Measurements from ENCODE around the gene HEXD.

HEXD gene

GRCh38 chr17:82491533-82491932, 73.4 kb downstream of the HEXD start:
- Histone ChIP-seq H3K9me3 (no peaks in the 10 kb centered on the region), H3K4me1 (ENCODE audit: control insufficient read depth in 1 of 2, insufficient read depth in 1 of 2, low read depth in 1 of 2, low read length in 1 of 2) (peaks cover 3 to 7% of the 10 kb centered on the region in 2 experiments), H3K36me3 (peaks cover 44% of the 10 kb centered on the region), H3K27me3 (no peaks in the 10 kb centered on the region), H3K27ac (no peak overlapping the region), H3K4me3 (ENCODE audit: low read depth in 1 of 2, low read length in 1 of 2) (no peak overlapping the region)
- TF ChIP-seq CTCF (IDR thresholded peaks at IDR 0.05): no peak

All from neutrophil (primary cell).